ENCODE results near the gene FAM170A.

The FAM170A gene

GRCh38 chr5:119626086-119626485 lies 3.3 kb upstream of the FAM170A start:
- H3K79me2 ChIP-seq (ENCODE audit: insufficient read depth, low read length): no peaks in the 10 kb centered on the region
- no peaks in the 10 kb centered on the region for H3K27me3 ChIP-seq (ENCODE audit: insufficient read depth, low read length)
- H3K36me3 ChIP-seq (ENCODE audit: insufficient read depth, low read length): no peaks in the 10 kb centered on the region
- H3K9me2 ChIP-seq (ENCODE audit: low read depth, low read length): no peaks in the 10 kb centered on the region
- no peaks in the 10 kb centered on the region for H3K9me3 ChIP-seq (ENCODE audit: low read length)
- TF ChIP-seq EZH2 (IDR thresholded peaks at IDR 0.05; ENCODE audit: borderline replicate concordance, low read length) (no peak), CTCF (IDR thresholded peaks at IDR 0.05; ENCODE audit: low read length) (no peak)
- H3K27ac ChIP-seq (ENCODE audit: low read depth, low read length, poor library complexity, severe bottlenecking): no peak overlapping the region
- H4K20me1 ChIP-seq (ENCODE audit: insufficient read depth, low read length): no peaks in the 10 kb centered on the region
- no peaks in the 10 kb centered on the region for H3K4me1 ChIP-seq (ENCODE audit: insufficient read depth, low read length, severe bottlenecking)
- no peak overlapping the region for H3K9ac ChIP-seq (ENCODE audit: low read length)
- H3F3A ChIP-seq (ENCODE audit: insufficient read depth, low read length): no peaks in the 10 kb centered on the region
- H3K4me3 ChIP-seq (ENCODE audit: low read depth, low read length, poor library complexity, severe bottlenecking): no peak overlapping the region
- no peak overlapping the region for H2AFZ ChIP-seq (ENCODE audit: low read length)
- H3K4me2 ChIP-seq (ENCODE audit: low read length): no peak overlapping the region

- H4K20me1 ChIP-seq (ENCODE audit: insufficient read depth, low read length): no peaks in the 10 kb centered on the region
- H3K36me3 ChIP-seq (ENCODE audit: insufficient read depth, low read length): no peaks in the 10 kb centered on the region
- H3K9ac ChIP-seq (ENCODE audit: low read length): no peak overlapping the region
- H3K9me2 ChIP-seq (ENCODE audit: low read depth, low read length): no peaks in the 10 kb centered on the region
- H3F3A ChIP-seq (ENCODE audit: insufficient read depth, low read length): no peaks in the 10 kb centered on the region
- no peak for TF ChIP-seq CTCF (IDR thresholded peaks at IDR 0.05; ENCODE audit: low read length)
- no peak for TF ChIP-seq EZH2 (IDR thresholded peaks at IDR 0.05; ENCODE audit: borderline replicate concordance, low read length)
- no peaks in the 10 kb centered on the region for H3K27me3 ChIP-seq (ENCODE audit: insufficient read depth, low read length)
- no peak overlapping the region for H3K4me2 ChIP-seq (ENCODE audit: low read length)
- H3K27ac ChIP-seq (ENCODE audit: low read depth, low read length, poor library complexity, severe bottlenecking): no peak overlapping the region
- H3K4me1 ChIP-seq (ENCODE audit: insufficient read depth, low read length, severe bottlenecking): no peaks in the 10 kb centered on the region
- H3K4me3 ChIP-seq (ENCODE audit: low read depth, low read length, poor library complexity, severe bottlenecking): no peak overlapping the region
- no peak overlapping the region for H2AFZ ChIP-seq (ENCODE audit: low read length)
- H3K9me3 ChIP-seq (ENCODE audit: low read length): no peaks in the 10 kb centered on the region
- no peaks in the 10 kb centered on the region for H3K79me2 ChIP-seq (ENCODE audit: insufficient read depth, low read length)
Observed at GRCh38 chr5:119630752-119631440, 1.5 kb downstream of the FAM170A start.

GRCh38 chr5:119631660-119632059 lies 2.3 kb downstream of the FAM170A start:
- H3K9me3 ChIP-seq (ENCODE audit: low read length): no peaks in the 10 kb centered on the region

More at GRCh38 chr5:119631660-119632059, 2.3 kb downstream of the FAM170A start:
- Histone ChIP-seq H3K27me3 (ENCODE audit: insufficient read depth, low read length) (no peaks in the 10 kb centered on the region), H3K79me2 (ENCODE audit: insufficient read depth, low read length) (no peaks in the 10 kb centered on the region), H3K9ac (ENCODE audit: low read length) (no peak overlapping the region), H3K36me3 (ENCODE audit: insufficient read depth, low read length) (no peaks in the 10 kb centered on the region), H3K4me2 (ENCODE audit: low read length) (no peak overlapping the region), H3K9me2 (ENCODE audit: low read depth, low read length) (no peaks in the 10 kb centered on the region), H3K4me3 (ENCODE audit: low read depth, low read length, poor library complexity, severe bottlenecking) (no peak overlapping the region), H3F3A (ENCODE audit: insufficient read depth, low read length) (no peaks in the 10 kb centered on the region), H4K20me1 (ENCODE audit: insufficient read depth, low read length) (no peaks in the 10 kb centered on the region), H2AFZ (ENCODE audit: low read length) (no peak overlapping the region), H3K27ac (ENCODE audit: low read depth, low read length, poor library complexity, severe bottlenecking) (no peak overlapping the region), H3K4me1 (ENCODE audit: insufficient read depth, low read length, severe bottlenecking) (no peaks in the 10 kb centered on the region)
- no peak for TF ChIP-seq EZH2 (IDR thresholded peaks at IDR 0.05; ENCODE audit: borderline replicate concordance, low read length)
- TF ChIP-seq CTCF (IDR thresholded peaks at IDR 0.05; ENCODE audit: low read length): no peak

Data from OCI-LY1 (cell line).